Motor neuron (in vitro differentiated cells): ENCODE measurements around the gene SPACA7. TPM values are rescaled to one million over a fixed set of nuclear protein-coding genes. Genes with fewer than 3 reads are reported as not detected.

Experiments used
- ATAC-seq, 8 experiments: fragments of 200-7000 bp; cut with Tn5 transposase; replicated peaks in 6 of 8; 2 replicates each; pipeline ENCODE4 v1.8.0; 2021; ENCODE audit warnings: mild to moderate bottlenecking in 8 of 8, moderate library complexity in 8 of 8
- H3K27ac ChIP-seq, 2 donors: fragments of 250-450 bp; sonication (Bioruptor Pico); 2 replicates each; pipeline ENCODE4 v1.9.0; 2021; ENCODE audit warnings: antibody characterized with exemption in 2 of 2, mild to moderate bottlenecking in 2 of 2, moderate library complexity in 1 of 2
- H3K4me1 ChIP-seq, 2 donors: fragments of 250-450 bp; sonication (Bioruptor Pico); replicated peaks in 1 of 2; 2 replicates each; pipeline ENCODE4 v1.6.1; 2021; ENCODE audit warnings: antibody characterized with exemption in 2 of 2, mild to moderate bottlenecking in 2 of 2, moderate library complexity in 1 of 2
- H3K4me3 ChIP-seq, 5 donors: fragments of 250-450 bp; sonication (Bioruptor Pico); 2 replicates each; pipeline ENCODE4 v1.9.0; 2021; ENCODE audit warnings: antibody characterized with exemption in 5 of 5, mild to moderate bottlenecking in 5 of 5, moderate library complexity in 4 of 5
- WGBS, 10 experiments: fragments of 450-650 bp; shearing (Covaris generic); methylation state at CpG; one replicate each; pipeline ENCODE4 v1.0.0; 2022; 5-methylcytosine and 5-hydroxymethylcytosine counted together
- in situ Hi-C, 9 experiments: fragments of 400-800 bp; cut with MboI; loops; one replicate each; pipeline ENCODE4 v1.15.0; 2021; ENCODE audit warnings: low sequenced_read_pairs in 9 of 9, low pct_unique_long_range_greater_than_20kb in 2 of 9; ENCODE audit not compliant: unreplicated experiment in 9 of 9
- total RNA-seq, 8 experiments: library from RNA; unstranded; fragments of 300-600 nt; gene quantifications; 2 replicates each; pipeline versions ENCODE4 v1.2.3 to v1.2.4, GENCODE V29; 2022

The SPACA7 gene
- total RNA-seq: not detected

- H3K27ac ChIP-seq: no peak within 1 kb of the TSS
- in situ Hi-C loops: no loop called here
- WGBS, 10 experiments: 9 to 93% (median 71%) methylated on average over 1 to 5 of the region's 8 CpGs; no CpG with 5 or more reads in 4 of the 10 experiments
- H3K4me1 ChIP-seq: no peaks in the 10 kb centered on the region
- no peak for ATAC-seq
- H3K4me3 ChIP-seq: no peak within 1 kb of the TSS
These were observed at the start of gene SPACA7 for GRCh38 chr13:112376050-112376681. Gene SPACA7 (plus strand): TSS chr13:112376355. CDS start chr13:112376386, 31 bp downstream.

DNA sequence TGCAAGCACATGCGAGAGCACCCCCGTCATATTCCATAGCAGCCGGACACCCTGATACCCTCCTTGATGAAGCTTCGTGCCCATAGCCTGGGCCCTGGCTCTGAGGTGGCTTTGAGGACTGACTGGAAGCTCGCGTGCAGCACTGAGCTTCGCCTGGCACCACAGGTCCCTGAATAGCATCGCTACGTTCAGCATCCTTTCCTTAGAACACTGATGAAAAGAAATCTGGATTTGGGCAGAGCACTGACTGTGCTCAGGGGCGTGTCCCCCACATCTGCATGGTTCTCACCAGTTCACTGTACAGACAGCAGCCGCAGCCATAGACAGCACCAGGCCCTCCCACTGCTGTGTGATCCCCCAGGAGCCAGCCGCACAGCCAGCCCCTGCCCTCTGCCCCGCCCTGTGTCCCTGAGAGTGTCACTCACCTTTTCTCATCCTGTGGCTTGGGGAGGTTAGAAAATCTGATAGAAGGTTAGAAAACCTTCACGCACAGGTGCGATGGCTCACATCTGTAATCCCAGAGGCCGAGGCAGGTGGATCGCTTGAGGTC is 49.3 kb upstream of the SPACA7 start:
- in situ Hi-C loops: no loop called here
- 0 to 77% (median 65%) methylated on average over 1 to 8 of the region's 17 CpGs; no CpG with 5 or more reads in 6 of the 10 experiments for WGBS, 10 experiments
- H3K27ac ChIP-seq: no peak overlapping the region
- ATAC-seq: no peak
- peaks cover 6 to 28% of the 10 kb centered on the region in 2 donors for H3K4me1 ChIP-seq
- no peak overlapping the region for H3K4me3 ChIP-seq

- Histone ChIP-seq H3K4me3 (no peak overlapping the region), H3K4me1 (peaks cover 6 to 30% of the 10 kb centered on the region in 2 donors), H3K27ac (no peak overlapping the region)
- in situ Hi-C loops: no loop called here
- WGBS, 10 experiments: 0 to 100% (median 80%) methylated on average over 1 to 6 of the region's 7 CpGs; no CpG with 5 or more reads in 5 of the 10 experiments
- ATAC-seq: no peak
These were observed 47.2 kb upstream of the SPACA7 start for GRCh38 chr13:112328936-112329335.

GRCh38 chr13:112329376-112329775 is 46.8 kb upstream of the SPACA7 start:
- Histone ChIP-seq H3K4me3 (no peak overlapping the region), H3K27ac (no peak overlapping the region), H3K4me1 (peaks cover 6 to 30% of the 10 kb centered on the region in 2 donors)
- 13 to 91% (median 73%) methylated on average over 3 to 4 of the region's 6 CpGs; no CpG with 5 or more reads in 7 of the 10 experiments for whole genome bisulfite sequencing, 10 experiments
- in situ Hi-C loops: no loop called here
- no peak for ATAC-seq

- in situ Hi-C loops: no loop called here
These were observed 46.1 kb upstream of the SPACA7 start for GRCh38 chr13:112330066-112330465.

GRCh38 chr13:112330479-112331381 is 45.4 kb upstream of the SPACA7 start:
- 0 to 27% (median 10%) methylated on average over 1 to 17 of the region's 78 CpGs; no CpG with 5 or more reads in 3 of the 10 experiments for WGBS, 10 experiments
- H3K4me3 ChIP-seq: peak overlapping the region in 4 of 5 donors; percentile 1 to 11 (median 8)
- peaks cover 6 to 27% of the 10 kb centered on the region in 2 donors for H3K4me1 ChIP-seq
- ATAC-seq: peak in 4 of 8 experiments; percentile 47 to 66 (median 62)
- in situ Hi-C loops: no loop called here
- H3K27ac ChIP-seq: no peak overlapping the region

More at GRCh38 chr13:112330066-112330465, 46.1 kb upstream of the SPACA7 start:
- Histone ChIP-seq H3K4me1 (peaks cover 6 to 30% of the 10 kb centered on the region in 2 donors), H3K4me3 (no peak overlapping the region), H3K27ac (no peak overlapping the region)
- no peak for ATAC-seq
- WGBS, 10 experiments: 20 to 60% (median 30%) methylated on average over 1 to 5 of the region's 19 CpGs; no CpG with 5 or more reads in 7 of the 10 experiments

- Histone ChIP-seq H3K4me1 (peaks cover 2 to 21% of the 10 kb centered on the region in 2 donors), H3K27ac (no peak overlapping the region), H3K4me3 (no peak overlapping the region)
- WGBS, 10 experiments: 0 to 28% (median 11%) methylated on average over 1 to 15 of the region's 20 CpGs; no CpG with 5 or more reads in 3 of the 10 experiments
- in situ Hi-C loops: no loop called here
- ATAC-seq: no peak
These were observed 44.5 kb upstream of the SPACA7 start for GRCh38 chr13:112331675-112332074.

- in situ Hi-C loops: no loop called here
- Histone ChIP-seq H3K4me3 (no peak overlapping the region), H3K4me1 (peaks cover 2 to 21% of the 10 kb centered on the region in 2 donors), H3K27ac (no peak overlapping the region)
- ATAC-seq: no peak
- 26 to 100% (median 65%) methylated on average over 2 to 6 of the region's 10 CpGs; no CpG with 5 or more reads in 3 of the 10 experiments for WGBS, 10 experiments
These were observed 43.4 kb upstream of the SPACA7 start for GRCh38 chr13:112332727-112333126.

- in situ Hi-C loops: no loop called here
- 33 to 90% (median 61%) methylated on average over 1 to 15 of the region's 16 CpGs for whole genome bisulfite sequencing, 10 experiments
- Histone ChIP-seq H3K4me1 (peaks cover 2 to 21% of the 10 kb centered on the region in 2 donors), H3K27ac (no peak overlapping the region), H3K4me3 (no peak overlapping the region)
- peak in 7 of 8 experiments; percentile 31 to 88 (median 62) for ATAC-seq
These were observed 42.2 kb upstream of the SPACA7 start for GRCh38 chr13:112333756-112334543.

GRCh38 chr13:112335135-112335534 is 41.0 kb upstream of the SPACA7 start:
- ATAC-seq: no peak
- Histone ChIP-seq H3K4me3 (no peak overlapping the region), H3K27ac (no peak overlapping the region), H3K4me1 (peaks cover 2 to 20% of the 10 kb centered on the region in 2 donors)
- WGBS, 10 experiments: 0 to 100% (median 76%) methylated on average over 1 to 5 of the region's 9 CpGs; no CpG with 5 or more reads in 4 of the 10 experiments
- in situ Hi-C loops: no loop called here

- Histone ChIP-seq H3K4me3 (no peak overlapping the region), H3K4me1 (peaks cover 10 to 33% of the 10 kb centered on the region in 2 donors), H3K27ac (no peak overlapping the region)
- ATAC-seq: no peak
- WGBS, 10 experiments: 0 to 50% methylated on average over 1 of the region's 3 CpGs; no CpG with 5 or more reads in 8 of the 10 experiments
- in situ Hi-C loops: no loop called here
These were observed 34.7 kb upstream of the SPACA7 start for GRCh38 chr13:112341446-112341845.

DNA sequence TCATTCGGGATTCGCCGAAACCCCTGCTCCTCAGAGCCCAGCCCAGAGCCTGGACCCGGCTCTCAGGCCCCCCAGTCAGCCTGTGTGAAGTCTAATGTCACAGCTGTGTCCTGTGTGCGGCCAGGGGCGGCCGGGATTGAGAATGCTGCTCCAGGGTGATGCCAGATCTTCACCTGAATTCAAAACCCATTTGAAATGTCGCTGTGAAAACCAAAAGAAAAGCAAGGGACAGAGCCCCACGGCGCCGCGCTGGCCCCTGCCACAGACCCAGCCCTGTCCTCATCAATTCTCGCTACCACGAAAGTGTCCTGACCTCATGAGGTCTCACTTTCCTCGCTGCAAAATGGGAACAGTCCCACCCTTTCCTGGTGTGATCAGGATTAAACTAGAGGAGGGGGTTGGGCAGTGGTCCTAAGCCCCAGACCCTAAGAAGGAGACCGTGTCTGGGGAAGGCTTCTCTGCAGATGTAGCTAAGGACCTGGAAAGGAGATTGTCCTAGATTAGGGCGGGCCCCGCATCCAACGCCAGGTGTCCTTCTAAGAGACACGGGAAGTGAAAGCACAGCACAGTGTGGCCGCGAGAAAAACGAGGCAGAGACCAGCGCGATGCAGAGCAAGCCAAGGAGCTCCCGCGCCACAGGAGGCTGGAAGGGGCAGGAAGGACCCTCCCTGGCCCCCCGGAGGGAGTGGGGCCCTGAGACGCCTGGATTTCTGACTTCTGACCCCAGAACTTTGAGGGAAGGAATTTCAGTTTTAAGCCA is 34.0 kb upstream of the SPACA7 start:
- Histone ChIP-seq H3K4me1 (peaks cover 17 to 33% of the 10 kb centered on the region in 2 donors), H3K4me3 (no peak overlapping the region), H3K27ac (no peak overlapping the region)
- no peak for ATAC-seq
- WGBS, 10 experiments: 0 to 95% (median 41%) methylated on average over 2 to 22 of the region's 29 CpGs; no CpG with 5 or more reads in 2 of the 10 experiments
- in situ Hi-C loops: no loop called here
